GM21576 (cell line): Measurements from ENCODE around the gene PALM2AKAP2.
"Not testable (repeated sequence)": the region's sequence is repeated elsewhere in the genome, so short reads cannot be mapped to it uniquely, and the experiment has no call there.

Experiments
- ATAC-seq: cut with Tn5 transposase; IDR thresholded peaks from one replicate; pipeline ENCODE4 v1.9.1; 2021; ENCODE audit warnings: mild to moderate bottlenecking, moderate library complexity; ENCODE audit not compliant: unreplicated experiment

Gene PALM2AKAP2

GRCh38 chr9:109802491-109802890 lies 22.5 kb downstream of the PALM2AKAP2 start:
- no peak for ATAC-seq

- ATAC-seq = no peak
These were observed 25.1 kb downstream of the PALM2AKAP2 start for GRCh38 chr9:109805050-109805449.

- ATAC-seq = no peak
These were observed 26.6 kb downstream of the PALM2AKAP2 start for GRCh38 chr9:109806506-109807115.

GRCh38 chr9:109811876-109812275 lies 31.9 kb downstream of the PALM2AKAP2 start:
- ATAC-seq = no peak

DNA sequence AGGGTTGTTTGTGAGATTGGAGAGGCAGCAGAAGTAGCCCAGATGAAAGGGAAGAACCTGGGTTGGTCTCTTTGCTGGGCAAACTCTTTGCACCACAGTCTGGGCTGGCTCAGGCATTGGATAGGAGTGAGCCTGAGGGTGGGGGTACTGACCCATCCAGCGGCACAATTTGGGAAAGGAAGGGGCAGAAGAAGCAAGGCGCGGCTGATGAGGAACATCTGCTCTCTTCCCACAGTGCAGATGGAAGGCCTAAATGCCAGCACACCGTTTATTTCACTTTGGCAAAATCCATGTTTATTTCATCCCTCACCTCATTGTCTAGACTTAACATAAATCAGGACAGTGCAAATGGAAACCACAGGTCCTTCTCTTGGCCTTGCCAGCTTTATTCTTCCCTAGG lies 32.3 kb downstream of the PALM2AKAP2 start:
- ATAC-seq = no peak

DNA sequence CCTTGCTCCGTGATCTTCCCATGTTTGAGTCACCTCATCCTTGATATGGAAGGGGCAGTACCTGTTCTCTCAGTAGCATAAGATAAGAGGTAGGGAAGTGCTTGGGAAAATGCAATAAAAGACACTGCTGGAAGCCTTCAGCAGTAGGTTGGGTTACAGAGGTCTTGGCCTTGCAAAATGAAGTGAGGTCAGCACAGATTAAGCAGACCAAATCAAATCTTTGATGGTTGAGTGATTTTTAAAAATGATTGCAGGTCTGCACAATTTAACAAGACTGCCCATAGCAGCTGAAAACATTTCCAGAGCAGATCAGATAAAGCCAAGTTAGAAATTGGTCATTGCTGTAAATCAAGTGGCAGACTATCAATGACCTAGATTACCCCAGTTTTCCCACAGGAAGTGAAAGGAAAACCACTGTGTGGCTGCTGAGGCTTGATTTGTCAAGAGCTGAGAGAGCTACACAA lies 32.9 kb downstream of the PALM2AKAP2 start:
- ATAC-seq = no peak

DNA sequence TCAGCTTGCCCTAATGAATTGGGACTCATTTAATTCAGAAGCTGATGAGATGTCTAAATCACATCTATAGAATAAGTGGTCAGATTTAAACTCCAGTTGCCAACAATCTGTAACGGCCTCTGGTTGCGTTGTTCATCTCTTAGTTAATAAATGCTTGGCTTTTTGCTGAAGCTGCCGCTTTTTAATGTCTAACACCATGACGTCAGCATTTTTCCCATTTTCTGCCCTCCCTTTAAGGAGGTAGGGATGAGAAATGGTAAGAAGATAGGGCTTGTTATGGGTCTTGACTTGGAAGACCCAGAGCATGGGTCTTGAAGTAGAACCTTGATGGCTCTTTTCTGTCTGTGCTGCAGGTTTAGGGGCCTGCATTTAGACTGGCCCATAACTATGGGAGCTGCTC lies 33.3 kb downstream of the PALM2AKAP2 start:
- no peak for ATAC-seq

DNA sequence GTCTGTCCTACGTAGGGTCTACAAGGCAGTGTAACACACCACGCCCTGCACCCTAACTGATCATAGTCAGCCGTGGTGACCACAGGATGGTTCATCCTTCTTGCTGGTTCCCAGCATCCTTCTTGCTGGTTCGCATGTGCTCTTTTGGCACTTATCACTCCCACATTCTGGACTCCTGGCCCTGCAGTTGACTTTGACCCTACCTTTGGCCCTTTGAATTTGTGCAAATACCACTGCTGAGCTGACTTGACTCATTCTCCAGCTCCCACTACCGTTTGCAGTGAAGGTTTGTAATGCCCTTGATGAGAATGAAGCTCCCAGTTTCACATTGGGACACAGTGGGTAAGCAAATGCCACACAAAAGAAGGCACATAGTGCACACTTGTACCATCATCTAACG lies 33.8 kb downstream of the PALM2AKAP2 start:
- no peak for ATAC-seq

GRCh38 chr9:109815366-109815947 lies 35.5 kb downstream of the PALM2AKAP2 start:
- ATAC-seq = no peak

- no peak for ATAC-seq
These were observed 36.5 kb downstream of the PALM2AKAP2 start for GRCh38 chr9:109816490-109816889.

DNA sequence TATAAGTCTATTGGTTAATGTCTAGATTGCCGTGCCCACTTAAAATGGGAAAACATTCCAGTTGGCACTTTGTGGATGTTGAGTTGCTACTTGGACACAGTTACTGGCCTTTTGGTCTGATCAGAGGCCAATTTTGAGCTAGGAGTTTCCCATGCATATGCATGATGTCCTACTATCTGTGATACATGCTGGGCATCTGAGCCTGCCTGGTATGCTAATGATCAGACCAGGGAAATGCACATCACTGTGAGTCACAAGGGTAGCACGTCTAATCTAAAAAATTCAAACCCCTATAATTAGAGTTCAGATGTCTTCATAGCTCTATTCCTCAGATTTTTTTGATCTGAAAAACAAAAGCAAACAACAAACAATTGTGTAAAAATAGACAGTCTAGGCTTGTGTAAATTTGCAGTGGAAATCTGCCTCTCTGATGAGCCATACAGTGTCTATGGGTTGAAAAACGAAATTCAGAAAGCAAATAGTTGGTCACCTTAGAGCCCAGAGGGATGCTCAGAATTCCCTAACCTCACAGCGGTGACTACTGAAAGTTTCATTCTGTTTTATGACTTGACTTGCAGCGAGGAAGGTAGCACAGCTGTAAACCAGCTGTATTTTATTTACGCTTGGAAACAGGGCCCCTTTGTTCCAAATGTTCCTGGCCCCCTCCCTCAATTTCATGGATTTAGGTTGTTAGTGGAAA lies 37.3 kb downstream of the PALM2AKAP2 start:
- no peak for ATAC-seq

- peak; percentile 84 for ATAC-seq
These were observed 38.0 kb downstream of the PALM2AKAP2 start for GRCh38 chr9:109817846-109818472.

GRCh38 chr9:109821711-109822110 lies 41.7 kb downstream of the PALM2AKAP2 start:
- ATAC-seq = no peak

DNA sequence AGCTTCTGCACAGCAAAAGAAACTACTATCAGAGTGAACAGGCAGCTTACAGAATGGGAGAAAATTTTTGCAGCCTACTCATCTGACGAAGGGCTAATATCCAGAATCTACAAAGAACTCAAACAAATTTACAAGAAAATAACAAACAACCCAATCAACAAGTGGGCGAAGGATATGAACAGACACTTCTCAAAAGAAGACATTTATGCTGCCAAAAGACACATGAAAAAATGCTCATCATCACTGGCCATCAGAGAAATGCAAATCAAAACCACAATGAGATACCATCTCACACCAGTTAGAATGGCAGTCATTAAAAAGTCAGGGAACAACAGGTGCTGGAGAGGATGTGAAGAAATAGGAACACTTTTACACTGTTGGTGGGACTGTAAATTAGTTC lies 45.4 kb downstream of the PALM2AKAP2 start:
- ATAC-seq = not testable (repeated sequence)

GRCh38 chr9:109826559-109826958 lies 46.6 kb downstream of the PALM2AKAP2 start:
- ATAC-seq = no peak

GRCh38 chr9:109828254-109828653 lies 48.3 kb downstream of the PALM2AKAP2 start:
- ATAC-seq = no peak
